ENCODE results near the gene TIMM50. TPM values are rescaled to one million over a fixed set of nuclear protein-coding genes. Genes with fewer than 3 reads are reported as not detected.

The TIMM50 gene
- total and polyA plus RNA-seq, 2 of the 13 experiments (the other 11 are each of a cell fraction or from before 2014, with no cell fraction given), result 91.1 to 92.5 TPM

DNA sequence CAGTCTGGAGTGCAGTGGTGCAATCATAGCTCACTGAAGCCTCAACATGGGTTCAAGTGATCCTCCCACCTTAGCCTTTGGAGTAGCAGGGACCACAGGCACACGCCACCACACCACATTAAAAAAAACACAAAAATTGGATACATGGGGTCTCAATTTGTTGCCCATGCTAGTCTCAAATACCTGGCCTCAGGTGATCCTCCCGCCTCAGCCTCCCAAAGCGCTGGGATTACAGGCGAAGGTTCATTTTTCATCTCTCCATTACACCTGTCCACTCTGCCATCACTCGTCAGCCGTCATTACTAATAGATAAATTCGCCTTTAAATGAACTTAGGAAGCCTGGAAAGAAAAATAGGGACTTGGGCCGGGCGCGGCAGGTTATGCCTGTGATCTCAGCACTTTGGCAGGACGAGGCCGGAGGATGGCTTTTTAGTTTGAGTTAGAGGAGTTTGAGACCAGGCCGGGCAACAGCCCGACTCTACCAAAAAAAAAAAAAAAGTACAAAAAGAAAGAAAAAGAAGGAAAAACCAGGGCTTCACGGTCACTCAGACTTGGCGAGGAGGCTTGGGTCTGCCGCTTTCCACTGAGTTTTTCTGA lies 35.9 kb upstream of the TIMM50 start (continued):
- TF ChIP-seq, protein P1, sequence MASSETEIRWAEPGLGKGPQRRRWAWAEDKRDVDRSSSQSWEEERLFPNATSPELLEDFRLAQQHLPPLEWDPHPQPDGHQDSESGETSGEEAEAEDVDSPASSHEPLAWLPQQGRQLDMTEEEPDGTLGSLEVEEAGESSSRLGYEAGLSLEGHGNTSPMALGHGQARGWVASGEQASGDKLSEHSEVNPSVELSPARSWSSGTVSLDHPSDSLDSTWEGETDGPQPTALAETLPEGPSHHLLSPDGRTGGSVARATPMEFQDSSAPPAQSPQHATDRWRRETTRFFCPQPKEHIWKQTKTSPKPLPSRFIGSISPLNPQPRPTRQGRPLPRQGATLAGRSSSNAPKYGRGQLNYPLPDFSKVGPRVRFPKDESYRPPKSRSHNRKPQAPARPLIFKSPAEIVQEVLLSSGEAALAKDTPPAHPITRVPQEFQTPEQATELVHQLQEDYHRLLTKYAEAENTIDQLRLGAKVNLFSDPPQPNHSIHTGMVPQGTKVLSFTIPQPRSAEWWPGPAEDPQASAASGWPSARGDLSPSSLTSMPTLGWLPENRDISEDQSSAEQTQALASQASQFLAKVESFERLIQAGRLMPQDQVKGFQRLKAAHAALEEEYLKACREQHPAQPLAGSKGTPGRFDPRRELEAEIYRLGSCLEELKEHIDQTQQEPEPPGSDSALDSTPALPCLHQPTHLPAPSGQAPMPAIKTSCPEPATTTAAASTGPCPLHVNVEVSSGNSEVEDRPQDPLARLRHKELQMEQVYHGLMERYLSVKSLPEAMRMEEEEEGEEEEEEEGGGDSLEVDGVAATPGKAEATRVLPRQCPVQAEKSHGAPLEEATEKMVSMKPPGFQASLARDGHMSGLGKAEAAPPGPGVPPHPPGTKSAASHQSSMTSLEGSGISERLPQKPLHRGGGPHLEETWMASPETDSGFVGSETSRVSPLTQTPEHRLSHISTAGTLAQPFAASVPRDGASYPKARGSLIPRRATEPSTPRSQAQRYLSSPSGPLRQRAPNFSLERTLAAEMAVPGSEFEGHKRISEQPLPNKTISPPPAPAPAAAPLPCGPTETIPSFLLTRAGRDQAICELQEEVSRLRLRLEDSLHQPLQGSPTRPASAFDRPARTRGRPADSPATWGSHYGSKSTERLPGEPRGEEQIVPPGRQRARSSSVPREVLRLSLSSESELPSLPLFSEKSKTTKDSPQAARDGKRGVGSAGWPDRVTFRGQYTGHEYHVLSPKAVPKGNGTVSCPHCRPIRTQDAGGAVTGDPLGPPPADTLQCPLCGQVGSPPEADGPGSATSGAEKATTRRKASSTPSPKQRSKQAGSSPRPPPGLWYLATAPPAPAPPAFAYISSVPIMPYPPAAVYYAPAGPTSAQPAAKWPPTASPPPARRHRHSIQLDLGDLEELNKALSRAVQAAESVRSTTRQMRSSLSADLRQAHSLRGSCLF (CRISPR knock-in tag; IDR thresholded peaks at IDR 0.05; ENCODE audit: borderline replicate concordance), result no peak
- TF ChIP-seq SRSF9 (IDR thresholded peaks at IDR 0.05; ENCODE audit: borderline replicate concordance, insufficient read depth, low read depth, low read length, poor library complexity, severe bottlenecking) (no peak), ZFX (CRISPR knock-in tag; IDR thresholded peaks at IDR 0.05; ENCODE audit: low read depth) (no peak), MIER2 (CRISPR knock-in tag; IDR thresholded peaks at IDR 0.05) (no peak), ZNF350 (CRISPR knock-in tag; IDR thresholded peaks at IDR 0.05; ENCODE audit: borderline replicate concordance, low read depth) (no peak), CAMTA2 (CRISPR knock-in tag; IDR thresholded peaks at IDR 0.05; ENCODE audit: borderline replicate concordance) (no peak), FOXJ3 (CRISPR knock-in tag; IDR thresholded peaks at IDR 0.05; ENCODE audit: borderline replicate concordance) (no peak), ZNF691 (CRISPR knock-in tag; IDR thresholded peaks at IDR 0.05; ENCODE audit: borderline replicate concordance, low read depth) (no peak), ZIK1 (CRISPR knock-in tag; IDR thresholded peaks at IDR 0.05; ENCODE audit: borderline replicate concordance, low read depth) (no peak)
- TF ChIP-seq, protein P2, sequence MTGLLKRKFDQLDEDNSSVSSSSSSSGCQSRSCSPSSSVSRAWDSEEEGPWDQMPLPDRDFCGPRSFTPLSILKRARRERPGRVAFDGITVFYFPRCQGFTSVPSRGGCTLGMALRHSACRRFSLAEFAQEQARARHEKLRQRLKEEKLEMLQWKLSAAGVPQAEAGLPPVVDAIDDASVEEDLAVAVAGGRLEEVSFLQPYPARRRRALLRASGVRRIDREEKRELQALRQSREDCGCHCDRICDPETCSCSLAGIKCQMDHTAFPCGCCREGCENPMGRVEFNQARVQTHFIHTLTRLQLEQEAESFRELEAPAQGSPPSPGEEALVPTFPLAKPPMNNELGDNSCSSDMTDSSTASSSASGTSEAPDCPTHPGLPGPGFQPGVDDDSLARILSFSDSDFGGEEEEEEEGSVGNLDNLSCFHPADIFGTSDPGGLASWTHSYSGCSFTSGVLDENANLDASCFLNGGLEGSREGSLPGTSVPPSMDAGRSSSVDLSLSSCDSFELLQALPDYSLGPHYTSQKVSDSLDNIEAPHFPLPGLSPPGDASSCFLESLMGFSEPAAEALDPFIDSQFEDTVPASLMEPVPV (CRISPR knock-in tag; IDR thresholded peaks at IDR 0.05), result no peak
- TF ChIP-seq, protein P3, sequence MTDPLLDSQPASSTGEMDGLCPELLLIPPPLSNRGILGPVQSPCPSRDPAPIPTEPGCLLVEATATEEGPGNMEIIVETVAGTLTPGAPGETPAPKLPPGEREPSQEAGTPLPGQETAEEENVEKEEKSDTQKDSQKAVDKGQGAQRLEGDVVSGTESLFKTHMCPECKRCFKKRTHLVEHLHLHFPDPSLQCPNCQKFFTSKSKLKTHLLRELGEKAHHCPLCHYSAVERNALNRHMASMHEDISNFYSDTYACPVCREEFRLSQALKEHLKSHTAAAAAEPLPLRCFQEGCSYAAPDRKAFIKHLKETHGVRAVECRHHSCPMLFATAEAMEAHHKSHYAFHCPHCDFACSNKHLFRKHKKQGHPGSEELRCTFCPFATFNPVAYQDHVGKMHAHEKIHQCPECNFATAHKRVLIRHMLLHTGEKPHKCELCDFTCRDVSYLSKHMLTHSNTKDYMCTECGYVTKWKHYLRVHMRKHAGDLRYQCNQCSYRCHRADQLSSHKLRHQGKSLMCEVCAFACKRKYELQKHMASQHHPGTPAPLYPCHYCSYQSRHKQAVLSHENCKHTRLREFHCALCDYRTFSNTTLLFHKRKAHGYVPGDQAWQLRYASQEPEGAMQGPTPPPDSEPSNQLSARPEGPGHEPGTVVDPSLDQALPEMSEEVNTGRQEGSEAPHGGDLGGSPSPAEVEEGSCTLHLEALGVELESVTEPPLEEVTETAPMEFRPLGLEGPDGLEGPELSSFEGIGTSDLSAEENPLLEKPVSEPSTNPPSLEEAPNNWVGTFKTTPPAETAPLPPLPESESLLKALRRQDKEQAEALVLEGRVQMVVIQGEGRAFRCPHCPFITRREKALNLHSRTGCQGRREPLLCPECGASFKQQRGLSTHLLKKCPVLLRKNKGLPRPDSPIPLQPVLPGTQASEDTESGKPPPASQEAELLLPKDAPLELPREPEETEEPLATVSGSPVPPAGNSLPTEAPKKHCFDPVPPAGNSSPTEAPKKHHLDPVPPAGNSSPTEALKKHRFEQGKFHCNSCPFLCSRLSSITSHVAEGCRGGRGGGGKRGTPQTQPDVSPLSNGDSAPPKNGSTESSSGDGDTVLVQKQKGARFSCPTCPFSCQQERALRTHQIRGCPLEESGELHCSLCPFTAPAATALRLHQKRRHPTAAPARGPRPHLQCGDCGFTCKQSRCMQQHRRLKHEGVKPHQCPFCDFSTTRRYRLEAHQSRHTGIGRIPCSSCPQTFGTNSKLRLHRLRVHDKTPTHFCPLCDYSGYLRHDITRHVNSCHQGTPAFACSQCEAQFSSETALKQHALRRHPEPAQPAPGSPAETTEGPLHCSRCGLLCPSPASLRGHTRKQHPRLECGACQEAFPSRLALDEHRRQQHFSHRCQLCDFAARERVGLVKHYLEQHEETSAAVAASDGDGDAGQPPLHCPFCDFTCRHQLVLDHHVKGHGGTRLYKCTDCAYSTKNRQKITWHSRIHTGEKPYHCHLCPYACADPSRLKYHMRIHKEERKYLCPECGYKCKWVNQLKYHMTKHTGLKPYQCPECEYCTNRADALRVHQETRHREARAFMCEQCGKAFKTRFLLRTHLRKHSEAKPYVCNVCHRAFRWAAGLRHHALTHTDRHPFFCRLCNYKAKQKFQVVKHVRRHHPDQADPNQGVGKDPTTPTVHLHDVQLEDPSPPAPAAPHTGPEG (CRISPR knock-in tag; IDR thresholded peaks at IDR 0.05), result no peak
- TF ChIP-seq, protein P4, sequence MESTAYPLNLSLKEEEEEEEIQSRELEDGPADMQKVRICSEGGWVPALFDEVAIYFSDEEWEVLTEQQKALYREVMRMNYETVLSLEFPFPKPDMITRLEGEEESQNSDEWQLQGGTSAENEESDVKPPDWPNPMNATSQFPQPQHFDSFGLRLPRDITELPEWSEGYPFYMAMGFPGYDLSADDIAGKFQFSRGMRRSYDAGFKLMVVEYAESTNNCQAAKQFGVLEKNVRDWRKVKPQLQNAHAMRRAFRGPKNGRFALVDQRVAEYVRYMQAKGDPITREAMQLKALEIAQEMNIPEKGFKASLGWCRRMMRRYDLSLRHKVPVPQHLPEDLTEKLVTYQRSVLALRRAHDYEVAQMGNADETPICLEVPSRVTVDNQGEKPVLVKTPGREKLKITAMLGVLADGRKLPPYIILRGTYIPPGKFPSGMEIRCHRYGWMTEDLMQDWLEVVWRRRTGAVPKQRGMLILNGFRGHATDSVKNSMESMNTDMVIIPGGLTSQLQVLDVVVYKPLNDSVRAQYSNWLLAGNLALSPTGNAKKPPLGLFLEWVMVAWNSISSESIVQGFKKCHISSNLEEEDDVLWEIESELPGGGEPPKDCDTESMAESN (CRISPR knock-in tag; conservative IDR thresholded peaks at IDR 0.05), result no peak; the same call in 1 of the 2 replicates

Data from HepG2 (cell line).